SU-DHL-6 (cell line): ENCODE results near the gene PTPRN2.

Experiments
- EZH2phosphoT487 ChIP-seq: fragments of 200-600 bp; sonication (generic), shearing (Covaris generic); conservative IDR thresholded peaks from 2 replicates; pipeline ENCODE4 v1.6.1; 2018; ENCODE audit warnings: mild to moderate bottlenecking, antibody characterized with exemption, low read length, moderate library complexity, mixed read lengths
- TF ChIP-seq, protein P1 (sequence below): fragments of 200-600 bp; sonication (generic); IDR thresholded peaks from one replicate; pipeline ENCODE4 v1.5.1; 2017; ENCODE audit warnings: antibody characterized with exemption, mild to moderate bottlenecking, low read length, moderate library complexity; ENCODE audit not compliant: insufficient read depth, poor library complexity, severe bottlenecking

DNA sequence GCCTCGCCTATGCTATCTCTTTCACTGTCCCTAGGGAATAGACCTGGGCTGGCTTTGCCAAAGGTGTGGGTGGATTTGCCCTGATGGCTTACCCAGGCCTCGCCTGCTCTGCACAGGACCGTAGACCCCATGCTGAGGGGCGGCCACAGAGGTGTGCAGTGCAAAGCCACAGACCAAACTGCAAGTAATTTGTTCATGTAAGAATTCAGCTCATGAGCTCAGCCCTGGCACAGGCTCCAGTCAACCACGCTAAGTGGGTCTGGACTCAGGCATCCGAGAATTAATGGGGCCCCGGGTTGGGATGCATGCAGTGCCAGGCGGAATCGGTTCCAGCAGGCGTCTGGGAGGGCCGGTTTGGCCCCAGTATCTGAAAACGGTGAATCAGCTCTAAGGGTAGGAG is 805.6 kb downstream of the PTPRN2 start:
- TF ChIP-seq, protein P1, sequence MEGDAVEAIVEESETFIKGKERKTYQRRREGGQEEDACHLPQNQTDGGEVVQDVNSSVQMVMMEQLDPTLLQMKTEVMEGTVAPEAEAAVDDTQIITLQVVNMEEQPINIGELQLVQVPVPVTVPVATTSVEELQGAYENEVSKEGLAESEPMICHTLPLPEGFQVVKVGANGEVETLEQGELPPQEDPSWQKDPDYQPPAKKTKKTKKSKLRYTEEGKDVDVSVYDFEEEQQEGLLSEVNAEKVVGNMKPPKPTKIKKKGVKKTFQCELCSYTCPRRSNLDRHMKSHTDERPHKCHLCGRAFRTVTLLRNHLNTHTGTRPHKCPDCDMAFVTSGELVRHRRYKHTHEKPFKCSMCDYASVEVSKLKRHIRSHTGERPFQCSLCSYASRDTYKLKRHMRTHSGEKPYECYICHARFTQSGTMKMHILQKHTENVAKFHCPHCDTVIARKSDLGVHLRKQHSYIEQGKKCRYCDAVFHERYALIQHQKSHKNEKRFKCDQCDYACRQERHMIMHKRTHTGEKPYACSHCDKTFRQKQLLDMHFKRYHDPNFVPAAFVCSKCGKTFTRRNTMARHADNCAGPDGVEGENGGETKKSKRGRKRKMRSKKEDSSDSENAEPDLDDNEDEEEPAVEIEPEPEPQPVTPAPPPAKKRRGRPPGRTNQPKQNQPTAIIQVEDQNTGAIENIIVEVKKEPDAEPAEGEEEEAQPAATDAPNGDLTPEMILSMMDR = no peak
- TF ChIP-seq EZH2phosphoT487 = no peak
